HEK293 (cell line): ENCODE data around the gene CMIP.

Experiments
- MYNN ChIP-seq: fragments of 450-650 bp; formaldehyde crosslinking; IDR thresholded peaks from 2 replicates; pipeline ENCODE4 v1.5.1; 2016; ENCODE audit warnings: missing biosample characterization, missing genetic modification characterization, borderline replicate concordance
- YY1 ChIP-seq: fragments of 450-650 bp; formaldehyde crosslinking; IDR thresholded peaks from 2 replicates; pipeline ENCODE4 v1.5.1; 2018; ENCODE audit warnings: missing biosample characterization, missing genetic modification characterization
- ZBTB8A ChIP-seq: fragments of 450-650 bp; formaldehyde crosslinking; IDR thresholded peaks from 2 replicates; pipeline ENCODE4 v1.5.1; 2016; ENCODE audit warnings: missing biosample characterization, missing genetic modification characterization
- ZNF138 ChIP-seq: fragments of 450-650 bp; formaldehyde crosslinking; IDR thresholded peaks from 2 replicates; pipeline ENCODE4 v1.5.1; 2016; ENCODE audit warnings: missing biosample characterization, missing genetic modification characterization, borderline replicate concordance
- ZNF274 ChIP-seq, 2 experiments: fragments of 200-500 bp in 1 of 2; fragments of 450-650 bp in 1 of 2; sonication (Bioruptor generic) in 1 of 2; formaldehyde crosslinking in 1 of 2; IDR thresholded peaks; 2 replicates each; pipeline versions ENCODE4 v1.5.1 to v1.6.1; 2014 to 2016; ENCODE audit warnings: borderline replicate concordance in 1 of 2, inconsistent platforms in 1 of 2, low read length in 1 of 2, missing biosample characterization in 1 of 2, missing genetic modification characterization in 1 of 2
- ZNF335 ChIP-seq: fragments of 450-650 bp; formaldehyde crosslinking; conservative IDR thresholded peaks from 2 replicates; pipeline ENCODE4 v1.5.1; 2016; ENCODE audit warnings: missing biosample characterization, missing genetic modification characterization
- ZNF501 ChIP-seq: fragments of 450-650 bp; formaldehyde crosslinking; IDR thresholded peaks from 2 replicates; pipeline ENCODE4 v1.5.1; 2016; ENCODE audit warnings: missing biosample characterization, missing genetic modification characterization
- TF ChIP-seq, protein P1 (sequence below): fragments of 450-650 bp; formaldehyde crosslinking; IDR thresholded peaks from 2 replicates; pipeline ENCODE4 v1.5.1; 2016; ENCODE audit warnings: missing biosample characterization, missing genetic modification characterization
- TF ChIP-seq, protein P2 (sequence below): fragments of 450-650 bp; formaldehyde crosslinking; IDR thresholded peaks from 2 replicates; pipeline ENCODE4 v1.5.1; 2016; ENCODE audit warnings: missing biosample characterization, missing genetic modification characterization
- TF ChIP-seq, protein P3 (sequence below): fragments of 450-650 bp; formaldehyde crosslinking; IDR thresholded peaks from 2 replicates; pipeline ENCODE4 v1.5.1; 2016; ENCODE audit warnings: missing biosample characterization, missing genetic modification characterization
- TF ChIP-seq, protein P4 (sequence below): fragments of 450-650 bp; formaldehyde crosslinking; IDR thresholded peaks from 2 replicates; pipeline ENCODE4 v1.5.1; 2017; ENCODE audit warnings: missing biosample characterization, mild to moderate bottlenecking, missing genetic modification characterization, moderate library complexity
- TF ChIP-seq, protein P5 (sequence below): fragments of 450-650 bp; formaldehyde crosslinking; IDR thresholded peaks from 2 replicates; pipeline ENCODE4 v1.5.1; 2016; ENCODE audit warnings: missing biosample characterization, missing genetic modification characterization
- TF ChIP-seq, protein P6 (sequence below): fragments of 450-650 bp; formaldehyde crosslinking; conservative IDR thresholded peaks from 2 replicates; pipeline ENCODE4 v1.5.1; 2016; ENCODE audit warnings: low read depth, missing biosample characterization, missing genetic modification characterization

DNA sequence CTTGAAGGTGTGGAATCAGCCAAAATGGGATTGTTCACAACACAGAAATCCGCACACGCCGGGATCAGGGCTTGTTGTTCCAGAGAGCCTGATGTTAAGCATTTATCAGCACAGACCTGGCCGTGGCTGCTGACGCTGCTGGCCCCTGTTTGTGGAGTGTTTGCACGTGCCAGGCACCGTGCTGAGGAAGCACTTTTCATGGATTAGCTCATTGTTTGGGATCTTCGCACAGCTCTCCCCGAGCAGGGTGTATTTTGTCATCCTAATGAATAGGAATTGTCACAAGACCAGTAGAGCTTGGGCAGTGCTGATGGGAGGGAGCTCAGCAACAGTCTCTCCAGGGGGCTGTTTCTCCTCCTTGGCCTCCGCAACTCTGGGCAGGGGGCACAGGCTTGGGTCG, 174.1 kb downstream of the CMIP start:
- TF ChIP-seq, protein P1, sequence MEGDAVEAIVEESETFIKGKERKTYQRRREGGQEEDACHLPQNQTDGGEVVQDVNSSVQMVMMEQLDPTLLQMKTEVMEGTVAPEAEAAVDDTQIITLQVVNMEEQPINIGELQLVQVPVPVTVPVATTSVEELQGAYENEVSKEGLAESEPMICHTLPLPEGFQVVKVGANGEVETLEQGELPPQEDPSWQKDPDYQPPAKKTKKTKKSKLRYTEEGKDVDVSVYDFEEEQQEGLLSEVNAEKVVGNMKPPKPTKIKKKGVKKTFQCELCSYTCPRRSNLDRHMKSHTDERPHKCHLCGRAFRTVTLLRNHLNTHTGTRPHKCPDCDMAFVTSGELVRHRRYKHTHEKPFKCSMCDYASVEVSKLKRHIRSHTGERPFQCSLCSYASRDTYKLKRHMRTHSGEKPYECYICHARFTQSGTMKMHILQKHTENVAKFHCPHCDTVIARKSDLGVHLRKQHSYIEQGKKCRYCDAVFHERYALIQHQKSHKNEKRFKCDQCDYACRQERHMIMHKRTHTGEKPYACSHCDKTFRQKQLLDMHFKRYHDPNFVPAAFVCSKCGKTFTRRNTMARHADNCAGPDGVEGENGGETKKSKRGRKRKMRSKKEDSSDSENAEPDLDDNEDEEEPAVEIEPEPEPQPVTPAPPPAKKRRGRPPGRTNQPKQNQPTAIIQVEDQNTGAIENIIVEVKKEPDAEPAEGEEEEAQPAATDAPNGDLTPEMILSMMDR (tag by site-specific recombination), result no peak
- TF ChIP-seq MYNN (tag by site-specific recombination), result no peak
- TF ChIP-seq, protein P2, sequence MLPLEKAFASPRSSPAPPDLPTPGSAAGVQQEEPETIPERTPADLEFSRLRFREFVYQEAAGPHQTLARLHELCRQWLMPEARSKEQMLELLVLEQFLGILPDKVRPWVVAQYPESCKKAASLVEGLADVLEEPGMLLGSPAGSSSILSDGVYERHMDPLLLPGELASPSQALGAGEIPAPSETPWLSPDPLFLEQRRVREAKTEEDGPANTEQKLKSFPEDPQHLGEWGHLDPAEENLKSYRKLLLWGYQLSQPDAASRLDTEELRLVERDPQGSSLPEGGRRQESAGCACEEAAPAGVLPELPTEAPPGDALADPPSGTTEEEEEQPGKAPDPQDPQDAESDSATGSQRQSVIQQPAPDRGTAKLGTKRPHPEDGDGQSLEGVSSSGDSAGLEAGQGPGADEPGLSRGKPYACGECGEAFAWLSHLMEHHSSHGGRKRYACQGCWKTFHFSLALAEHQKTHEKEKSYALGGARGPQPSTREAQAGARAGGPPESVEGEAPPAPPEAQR (tag by site-specific recombination), result no peak
- TF ChIP-seq, protein P3, sequence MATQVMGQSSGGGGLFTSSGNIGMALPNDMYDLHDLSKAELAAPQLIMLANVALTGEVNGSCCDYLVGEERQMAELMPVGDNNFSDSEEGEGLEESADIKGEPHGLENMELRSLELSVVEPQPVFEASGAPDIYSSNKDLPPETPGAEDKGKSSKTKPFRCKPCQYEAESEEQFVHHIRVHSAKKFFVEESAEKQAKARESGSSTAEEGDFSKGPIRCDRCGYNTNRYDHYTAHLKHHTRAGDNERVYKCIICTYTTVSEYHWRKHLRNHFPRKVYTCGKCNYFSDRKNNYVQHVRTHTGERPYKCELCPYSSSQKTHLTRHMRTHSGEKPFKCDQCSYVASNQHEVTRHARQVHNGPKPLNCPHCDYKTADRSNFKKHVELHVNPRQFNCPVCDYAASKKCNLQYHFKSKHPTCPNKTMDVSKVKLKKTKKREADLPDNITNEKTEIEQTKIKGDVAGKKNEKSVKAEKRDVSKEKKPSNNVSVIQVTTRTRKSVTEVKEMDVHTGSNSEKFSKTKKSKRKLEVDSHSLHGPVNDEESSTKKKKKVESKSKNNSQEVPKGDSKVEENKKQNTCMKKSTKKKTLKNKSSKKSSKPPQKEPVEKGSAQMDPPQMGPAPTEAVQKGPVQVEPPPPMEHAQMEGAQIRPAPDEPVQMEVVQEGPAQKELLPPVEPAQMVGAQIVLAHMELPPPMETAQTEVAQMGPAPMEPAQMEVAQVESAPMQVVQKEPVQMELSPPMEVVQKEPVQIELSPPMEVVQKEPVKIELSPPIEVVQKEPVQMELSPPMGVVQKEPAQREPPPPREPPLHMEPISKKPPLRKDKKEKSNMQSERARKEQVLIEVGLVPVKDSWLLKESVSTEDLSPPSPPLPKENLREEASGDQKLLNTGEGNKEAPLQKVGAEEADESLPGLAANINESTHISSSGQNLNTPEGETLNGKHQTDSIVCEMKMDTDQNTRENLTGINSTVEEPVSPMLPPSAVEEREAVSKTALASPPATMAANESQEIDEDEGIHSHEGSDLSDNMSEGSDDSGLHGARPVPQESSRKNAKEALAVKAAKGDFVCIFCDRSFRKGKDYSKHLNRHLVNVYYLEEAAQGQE (tag by site-specific recombination), result no peak
- TF ChIP-seq, protein P4, sequence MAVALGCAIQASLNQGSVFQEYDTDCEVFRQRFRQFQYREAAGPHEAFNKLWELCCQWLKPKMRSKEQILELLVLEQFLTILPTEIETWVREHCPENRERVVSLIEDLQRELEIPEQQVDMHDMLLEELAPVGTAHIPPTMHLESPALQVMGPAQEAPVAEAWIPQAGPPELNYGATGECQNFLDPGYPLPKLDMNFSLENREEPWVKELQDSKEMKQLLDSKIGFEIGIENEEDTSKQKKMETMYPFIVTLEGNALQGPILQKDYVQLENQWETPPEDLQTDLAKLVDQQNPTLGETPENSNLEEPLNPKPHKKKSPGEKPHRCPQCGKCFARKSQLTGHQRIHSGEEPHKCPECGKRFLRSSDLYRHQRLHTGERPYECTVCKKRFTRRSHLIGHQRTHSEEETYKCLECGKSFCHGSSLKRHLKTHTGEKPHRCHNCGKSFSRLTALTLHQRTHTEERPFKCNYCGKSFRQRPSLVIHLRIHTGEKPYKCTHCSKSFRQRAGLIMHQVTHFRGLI (tag by site-specific recombination), result no peak
- TF ChIP-seq, protein P5, sequence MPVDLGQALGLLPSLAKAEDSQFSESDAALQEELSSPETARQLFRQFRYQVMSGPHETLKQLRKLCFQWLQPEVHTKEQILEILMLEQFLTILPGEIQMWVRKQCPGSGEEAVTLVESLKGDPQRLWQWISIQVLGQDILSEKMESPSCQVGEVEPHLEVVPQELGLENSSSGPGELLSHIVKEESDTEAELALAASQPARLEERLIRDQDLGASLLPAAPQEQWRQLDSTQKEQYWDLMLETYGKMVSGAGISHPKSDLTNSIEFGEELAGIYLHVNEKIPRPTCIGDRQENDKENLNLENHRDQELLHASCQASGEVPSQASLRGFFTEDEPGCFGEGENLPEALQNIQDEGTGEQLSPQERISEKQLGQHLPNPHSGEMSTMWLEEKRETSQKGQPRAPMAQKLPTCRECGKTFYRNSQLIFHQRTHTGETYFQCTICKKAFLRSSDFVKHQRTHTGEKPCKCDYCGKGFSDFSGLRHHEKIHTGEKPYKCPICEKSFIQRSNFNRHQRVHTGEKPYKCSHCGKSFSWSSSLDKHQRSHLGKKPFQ (tag by site-specific recombination), result no peak
- no peak for TF ChIP-seq ZBTB8A (tag by site-specific recombination)
- TF ChIP-seq ZNF274 (IDR thresholded peaks at IDR 0.05; ENCODE audit: low read length), result no peak
- no peak for TF ChIP-seq ZNF274 (tag by site-specific recombination; IDR thresholded peaks at IDR 0.05; ENCODE audit: borderline replicate concordance)
- no peak for TF ChIP-seq YY1 (tag by site-specific recombination)
- no peak for TF ChIP-seq ZNF501 (tag by site-specific recombination)
- TF ChIP-seq, protein P6, sequence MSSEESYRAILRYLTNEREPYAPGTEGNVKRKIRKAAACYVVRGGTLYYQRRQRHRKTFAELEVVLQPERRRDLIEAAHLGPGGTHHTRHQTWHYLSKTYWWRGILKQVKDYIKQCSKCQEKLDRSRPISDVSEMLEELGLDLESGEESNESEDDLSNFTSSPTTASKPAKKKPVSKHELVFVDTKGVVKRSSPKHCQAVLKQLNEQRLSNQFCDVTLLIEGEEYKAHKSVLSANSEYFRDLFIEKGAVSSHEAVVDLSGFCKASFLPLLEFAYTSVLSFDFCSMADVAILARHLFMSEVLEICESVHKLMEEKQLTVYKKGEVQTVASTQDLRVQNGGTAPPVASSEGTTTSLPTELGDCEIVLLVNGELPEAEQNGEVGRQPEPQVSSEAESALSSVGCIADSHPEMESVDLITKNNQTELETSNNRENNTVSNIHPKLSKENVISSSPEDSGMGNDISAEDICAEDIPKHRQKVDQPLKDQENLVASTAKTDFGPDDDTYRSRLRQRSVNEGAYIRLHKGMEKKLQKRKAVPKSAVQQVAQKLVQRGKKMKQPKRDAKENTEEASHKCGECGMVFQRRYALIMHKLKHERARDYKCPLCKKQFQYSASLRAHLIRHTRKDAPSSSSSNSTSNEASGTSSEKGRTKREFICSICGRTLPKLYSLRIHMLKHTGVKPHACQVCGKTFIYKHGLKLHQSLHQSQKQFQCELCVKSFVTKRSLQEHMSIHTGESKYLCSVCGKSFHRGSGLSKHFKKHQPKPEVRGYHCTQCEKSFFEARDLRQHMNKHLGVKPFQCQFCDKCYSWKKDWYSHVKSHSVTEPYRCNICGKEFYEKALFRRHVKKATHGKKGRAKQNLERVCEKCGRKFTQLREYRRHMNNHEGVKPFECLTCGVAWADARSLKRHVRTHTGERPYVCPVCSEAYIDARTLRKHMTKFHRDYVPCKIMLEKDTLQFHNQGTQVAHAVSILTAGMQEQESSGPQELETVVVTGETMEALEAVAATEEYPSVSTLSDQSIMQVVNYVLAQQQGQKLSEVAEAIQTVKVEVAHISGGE (tag by site-specific recombination), result no peak
- no peak for TF ChIP-seq ZNF138 (tag by site-specific recombination)
- TF ChIP-seq ZNF335 (tag by site-specific recombination), result no peak
